Heart right ventricle (tissue), 16 donors: ENCODE measurements around the gene RHOT2. TPM values are rescaled to one million over a fixed set of nuclear protein-coding genes. Genes with fewer than 3 reads are reported as not detected.

Experiments used
- ATAC-seq, 8 donors: fragments of 200-7000 bp; cut with Tn5 transposase; one replicate each; pipeline ENCODE4 v1.9.1; 2020; ENCODE audit warnings: mild to moderate bottlenecking in 8 of 8, moderate library complexity in 8 of 8, moderate number of reproducible peaks in 1 of 8
- DNase-seq, 2 donors: peaks; one replicate each; pipeline ENCODE4 v3.0.0-alpha.2; 2020
- H3K27ac ChIP-seq, 10 donors: fragments of 200-600 bp; sonication (generic) in 2 of 10; one replicate each; pipeline versions ENCODE4 v1.5.0 to v1.8.0; 2020 to 2022; ENCODE audit warnings: mild to moderate bottlenecking in 3 of 10
- H3K27me3 ChIP-seq, 7 donors: fragments of 200-600 bp; one replicate each; pipeline ENCODE4 v1.8.0; 2021 to 2022; ENCODE audit warnings: mild to moderate bottlenecking in 2 of 7
- H3K36me3 ChIP-seq, 9 donors: fragments of 200-600 bp; sonication (generic) in 1 of 9; one replicate each; pipeline versions ENCODE4 v1.5.0 to v1.8.0; 2020 to 2022; ENCODE audit warnings: mild to moderate bottlenecking in 2 of 9
- H3K4me1 ChIP-seq, 9 donors: fragments of 200-600 bp; sonication (generic) in 1 of 9; one replicate each; pipeline versions ENCODE4 v1.5.0 to v1.8.0; 2020 to 2022; ENCODE audit warnings: mild to moderate bottlenecking in 4 of 9
- H3K4me3 ChIP-seq, 10 donors: fragments of 200-600 bp; sonication (generic) in 2 of 10; one replicate each; pipeline versions ENCODE4 v1.5.0 to v1.8.0; 2020 to 2022; ENCODE audit warnings: mild to moderate bottlenecking in 7 of 10, moderate library complexity in 2 of 10
- H3K9me3 ChIP-seq, 11 donors: fragments of 200-600 bp in 10 of 11; sonication (generic) in 2 of 11; one replicate each; pipeline versions ENCODE4 v1.5.0 to v1.8.0; 2013 to 2022; ENCODE audit warnings: mild to moderate bottlenecking in 2 of 11, control low read depth in 1 of 11, moderate library complexity in 1 of 11
- WGBS, 2 donors: extraction: QIAGEN DNeasy Blood & Tissue Kit; methylation state at CpG; one replicate each; pipeline ENCODE4 v1.1.7; 2013; ENCODE audit warnings: inconsistent platforms in 1 of 2; 5-methylcytosine and 5-hydroxymethylcytosine counted together
- intact Hi-C, 10 donors: fragments of 100-400 bp; cut with DNase I; formaldehyde crosslinking; loops; one replicate each; pipeline versions ENCODE4 v1.11.1 to v1.14.2; 2022
- polyA plus RNA-seq, 2 donors: library from polyadenylated mRNA; stranded (reverse); fragments of 200-250 nt; gene quantifications; one replicate each; pipeline ENCODE4 v1.2.3, GENCODE V29; 2013
- total RNA-seq, 10 donors: library from RNA; stranded (reverse); fragmentation: NEBNext Ultra II Directional in 3 of 10; extraction: Animal tissue kit (Norgen Biotek cat#: 25700) in 3 of 10; gene quantifications; one replicate each; pipeline versions ENCODE4 v1.2.1 to v1.2.4, GENCODE V29; 2021 to 2023
- TF ChIP-seq, protein P1 (sequence below), 9 donors: fragments of 200-600 bp; sonication (generic) in 2 of 9; IDR thresholded peaks; one replicate each; pipeline versions ENCODE4 v1.5.0 to v1.8.0; 2021 to 2022; ENCODE audit warnings: antibody characterized with exemption in 9 of 9, mild to moderate bottlenecking in 5 of 9, moderate library complexity in 1 of 9
- donor health status: Arrhythmogenic right ventricular cardiomyopathy.
- donor health status: ischemic (EF 13 %, LVEDD 7.1; RV severe dilation, severe dysfunction).
- donor health status: healthy with polysubstance abuse.
- donor health status: DM: no; HTN: yes; CAD: no.
- donor health status: DM: no; HTN: no; CAD: no.
- donor health status: ischemic (EF 25% LVEDD 6.9; RV normal size, moderate dysfunction).
- donor health status: ischemic (EF 25% LVEDD 5.7; RV mildly dilated, moderate dysfunction).
- donor health status: healthy.
- donor health status: DM: yes; HTN: yes; CAD: no.
- donor health status: Ischemic cardiomyopathy.
- donor health status: ischemic (EF 35%, LVEDD 5.7; RV mildly dilated, moderate dysfunction).
- donor health status: nonischemic (EF 11% LVEDD 7.7; RV severe dilation, severe dysfunction).
- donor health status: DM: yes; HTN: yes; CAD: no.
- donor health status: PGD.
- donor health status: ischemic (EF 29% LVEDD 5.4; RV normal size, mild dysfunction).
- donor health status: nonischemic (EF 23%, LVEDD 6.1; RV moderate dilation, normal function).

The RHOT2 gene
- total and polyA plus RNA-seq, 12 donors, result 66.8 to 261 (median 92.6) TPM

DNA sequence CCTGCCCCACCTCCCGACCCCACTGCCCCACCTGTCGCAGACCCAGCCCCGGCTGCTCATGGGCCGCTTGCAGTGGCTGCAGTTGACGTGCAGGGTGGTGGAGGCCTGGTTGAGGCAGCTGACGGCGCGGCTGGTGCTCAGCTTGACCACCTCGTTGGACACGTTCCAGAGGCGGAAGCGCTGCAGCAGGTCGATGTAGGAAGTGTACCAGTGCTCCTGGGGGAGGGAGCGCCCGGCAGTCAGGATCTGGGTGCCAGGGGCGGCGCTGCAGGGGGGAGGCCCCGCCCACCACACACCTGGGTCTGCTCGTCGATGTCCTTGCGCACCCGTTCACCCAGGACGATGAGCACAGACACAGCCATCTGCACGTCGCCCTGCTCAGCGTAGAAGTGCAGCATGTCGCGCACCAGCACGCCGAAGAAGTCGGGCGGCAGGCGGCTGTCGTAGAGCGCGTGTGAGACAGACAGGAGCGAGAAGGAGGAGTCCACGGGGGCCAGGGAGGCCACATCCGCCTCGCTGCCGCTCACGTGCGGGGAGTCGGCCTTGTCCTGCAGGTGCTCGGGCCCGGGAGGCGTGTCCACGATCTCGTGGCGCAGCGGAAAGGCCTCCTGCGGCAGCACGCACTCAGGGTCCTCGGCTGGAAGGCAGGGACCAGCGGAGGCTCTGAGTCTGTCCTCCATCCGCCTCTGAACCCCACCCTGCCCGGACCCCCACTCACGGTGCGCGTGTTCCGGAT, 17.2 kb downstream of the RHOT2 start:
- WGBS, 2 donors, result 94 to 95% methylated on average over 61 of the region's 61 CpGs
- peaks cover 37 to 71% (median 58%) of the 10 kb centered on the region in 9 donors for H3K4me1 ChIP-seq
- intact Hi-C loops, result no loop called here
- H3K27ac ChIP-seq, result peak overlapping the region in 5 of 10 donors; percentile 70 to 85 (median 82)
- H3K4me3 ChIP-seq, result peak overlapping the region; percentile 40 to 94 (median 76)
- DNase-seq (no peak), ATAC-seq (peak in 1 of 8 donors; percentile 1)
- TF ChIP-seq, protein P1, sequence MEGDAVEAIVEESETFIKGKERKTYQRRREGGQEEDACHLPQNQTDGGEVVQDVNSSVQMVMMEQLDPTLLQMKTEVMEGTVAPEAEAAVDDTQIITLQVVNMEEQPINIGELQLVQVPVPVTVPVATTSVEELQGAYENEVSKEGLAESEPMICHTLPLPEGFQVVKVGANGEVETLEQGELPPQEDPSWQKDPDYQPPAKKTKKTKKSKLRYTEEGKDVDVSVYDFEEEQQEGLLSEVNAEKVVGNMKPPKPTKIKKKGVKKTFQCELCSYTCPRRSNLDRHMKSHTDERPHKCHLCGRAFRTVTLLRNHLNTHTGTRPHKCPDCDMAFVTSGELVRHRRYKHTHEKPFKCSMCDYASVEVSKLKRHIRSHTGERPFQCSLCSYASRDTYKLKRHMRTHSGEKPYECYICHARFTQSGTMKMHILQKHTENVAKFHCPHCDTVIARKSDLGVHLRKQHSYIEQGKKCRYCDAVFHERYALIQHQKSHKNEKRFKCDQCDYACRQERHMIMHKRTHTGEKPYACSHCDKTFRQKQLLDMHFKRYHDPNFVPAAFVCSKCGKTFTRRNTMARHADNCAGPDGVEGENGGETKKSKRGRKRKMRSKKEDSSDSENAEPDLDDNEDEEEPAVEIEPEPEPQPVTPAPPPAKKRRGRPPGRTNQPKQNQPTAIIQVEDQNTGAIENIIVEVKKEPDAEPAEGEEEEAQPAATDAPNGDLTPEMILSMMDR (IDR thresholded peaks at IDR 0.05), result no peak
- H3K9me3 ChIP-seq, result no peaks in the 10 kb centered on the region
- peaks cover 0 to 48% (median 19%) of the 10 kb centered on the region in 9 donors for H3K36me3 ChIP-seq
- H3K27me3 ChIP-seq, result no peaks in the 10 kb centered on the region

DNA sequence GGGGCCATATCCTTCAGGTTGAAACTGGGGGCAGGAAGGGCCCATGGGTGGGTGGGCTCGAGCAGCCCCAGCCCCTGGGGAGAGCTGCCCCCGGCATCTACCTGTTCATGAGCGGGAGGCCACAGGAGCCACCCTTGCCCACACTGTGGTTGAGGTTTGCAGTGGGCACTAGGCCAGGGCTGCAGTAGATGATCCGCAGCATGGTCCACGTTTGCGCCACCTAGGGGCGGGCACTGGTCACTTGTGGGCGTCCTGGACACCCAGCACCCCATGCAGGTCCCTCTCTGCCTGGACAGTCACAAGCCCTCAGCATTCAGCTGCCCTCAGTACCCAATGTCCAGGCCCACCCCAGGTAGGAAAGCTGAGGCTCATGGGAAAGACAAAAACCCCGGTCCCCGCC, 18.0 kb downstream of the RHOT2 start:
- peaks cover 39 to 73% (median 61%) of the 10 kb centered on the region in 9 donors for H3K4me1 ChIP-seq
- 71 to 76% methylated on average over 10 of the region's 10 CpGs for WGBS, 2 donors
- DNase-seq (no peak), ATAC-seq (no peak)
- H3K27ac ChIP-seq, result no peak overlapping the region
- intact Hi-C loops, result no loop called here
- H3K9me3 ChIP-seq, result no peaks in the 10 kb centered on the region
- no peak overlapping the region for H3K4me3 ChIP-seq
- TF ChIP-seq, protein P1 (IDR thresholded peaks at IDR 0.05), result peak in 6 of 9 donors; percentile 25 to 47 (median 36)
- H3K36me3 ChIP-seq, result peaks cover 0 to 48% (median 19%) of the 10 kb centered on the region in 9 donors
- no peaks in the 10 kb centered on the region for H3K27me3 ChIP-seq

DNA sequence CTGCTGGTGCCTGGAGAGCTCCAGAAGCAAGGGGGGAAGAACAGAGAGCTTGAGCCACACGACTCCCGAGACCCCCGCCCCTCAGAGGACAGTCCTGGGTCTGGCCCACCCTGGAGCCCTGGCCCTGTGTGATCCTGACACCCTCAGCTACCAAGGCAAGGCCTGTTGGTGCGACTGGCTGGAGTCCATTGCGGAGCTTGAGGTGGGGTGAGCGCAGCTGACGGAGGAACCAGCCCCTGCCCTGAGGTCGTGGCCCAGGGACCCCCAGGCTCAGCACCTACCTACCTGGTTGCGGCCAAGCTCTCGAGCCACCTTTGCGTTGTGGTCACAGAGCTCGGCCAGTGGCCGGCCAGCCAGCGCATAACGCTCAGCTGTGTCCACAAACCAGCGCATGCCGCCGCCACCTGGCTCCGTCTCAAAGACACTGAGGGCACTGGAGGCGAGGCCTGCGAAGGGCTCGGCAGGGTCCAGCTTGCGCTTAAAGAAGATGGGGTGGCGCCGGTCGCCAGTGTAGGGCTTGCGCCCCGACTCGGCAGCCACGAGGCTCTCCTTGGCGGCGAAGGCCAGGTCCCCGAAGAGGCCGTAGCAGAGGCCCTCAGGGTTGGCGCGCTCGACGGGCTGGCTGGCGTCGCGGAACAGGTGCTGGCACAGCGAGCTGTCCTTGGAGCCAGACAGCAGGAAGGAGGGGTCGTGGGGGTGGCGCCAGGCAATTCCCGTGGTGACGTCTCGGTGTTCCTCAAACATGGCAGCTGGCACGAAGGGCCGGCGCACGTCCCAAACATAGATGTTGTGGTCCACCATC, 18.7 kb downstream of the RHOT2 start:
- DNase-seq (no peak), ATAC-seq (no peak)
- Histone ChIP-seq H3K9me3 (no peaks in the 10 kb centered on the region), H3K27me3 (peaks cover 0 to 6% (median 2%) of the 10 kb centered on the region in 7 donors), H3K4me1 (peaks cover 32 to 66% (median 54%) of the 10 kb centered on the region in 9 donors), H3K27ac (no peak overlapping the region), H3K36me3 (peaks cover 0 to 43% (median 16%) of the 10 kb centered on the region in 9 donors), H3K4me3 (no peak overlapping the region)
- intact Hi-C loops, result no loop called here
- 95% methylated on average over 51 of the region's 51 CpGs for WGBS, 2 donors
- TF ChIP-seq, protein P1 (IDR thresholded peaks at IDR 0.05), result no peak

DNA sequence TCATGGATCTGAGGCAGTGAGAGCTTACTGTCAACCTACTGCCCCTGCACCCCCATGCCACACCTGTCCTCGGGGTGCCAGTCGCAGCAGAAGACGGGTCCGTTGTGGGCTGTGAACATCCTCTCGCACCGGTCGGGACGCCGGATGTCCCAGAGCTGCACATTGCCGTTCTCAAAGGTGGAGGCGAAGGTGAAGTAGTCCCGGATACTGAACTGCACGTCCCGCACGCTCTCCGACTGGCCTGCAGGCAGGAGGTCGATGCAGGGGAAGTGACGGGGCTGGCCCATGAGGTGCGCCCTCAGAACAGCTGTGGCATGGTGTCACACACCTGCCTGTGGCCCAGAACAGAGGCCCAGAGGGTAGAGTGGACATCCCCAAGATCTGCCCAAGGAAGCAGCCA, 19.6 kb downstream of the RHOT2 start:
- intact Hi-C loops, result no loop called here
- WGBS, 2 donors, result 93% methylated on average over 19 of the region's 19 CpGs
- TF ChIP-seq, protein P1 (IDR thresholded peaks at IDR 0.05), result no peak
- Histone ChIP-seq H3K4me1 (peaks cover 23 to 58% (median 46%) of the 10 kb centered on the region in 9 donors), H3K4me3 (no peak overlapping the region), H3K36me3 (peaks cover 0 to 34% (median 7%) of the 10 kb centered on the region in 9 donors), H3K27ac (no peak overlapping the region), H3K27me3 (peaks cover 0 to 15% (median 11%) of the 10 kb centered on the region in 7 donors), H3K9me3 (no peaks in the 10 kb centered on the region)
- ATAC-seq (no peak), DNase-seq (no peak)
